GM10847 (cell line): ENCODE data around the gene QKI.

Experiments used
- POLR2A ChIP-seq: IDR thresholded peaks from 2 replicates; pipeline ENCODE4 v1.6.1; 2011; ENCODE audit not compliant: insufficient read length; ENCODE audit errors: extremely low read depth

The QKI gene

GRCh38 chr6:163386329-163386908 lies 28.1 kb upstream of the QKI start:
- TF ChIP-seq POLR2A: no peak

GRCh38 chr6:163387317-163387716 lies 27.2 kb upstream of the QKI start:
- no peak for TF ChIP-seq POLR2A

GRCh38 chr6:163389354-163389753 lies 25.2 kb upstream of the QKI start:
- TF ChIP-seq POLR2A: no peak

- TF ChIP-seq POLR2A: no peak
Observed at GRCh38 chr6:163390770-163391169, 23.7 kb upstream of the QKI start.

GRCh38 chr6:163391985-163392384 lies 22.5 kb upstream of the QKI start:
- no peak for TF ChIP-seq POLR2A

GRCh38 chr6:163392533-163392932 lies 22.0 kb upstream of the QKI start:
- TF ChIP-seq POLR2A: no peak

- no peak for TF ChIP-seq POLR2A
Observed at GRCh38 chr6:163393923-163394322, 20.6 kb upstream of the QKI start.

- TF ChIP-seq POLR2A: no peak
Observed at GRCh38 chr6:163394659-163395058, 19.9 kb upstream of the QKI start.

GRCh38 chr6:163395122-163395830 lies 19.2 kb upstream of the QKI start:
- no peak for TF ChIP-seq POLR2A

- TF ChIP-seq POLR2A: no peak
Observed at GRCh38 chr6:163395831-163396185, 18.7 kb upstream of the QKI start.

GRCh38 chr6:163397326-163397725 lies 17.2 kb upstream of the QKI start:
- no peak for TF ChIP-seq POLR2A

GRCh38 chr6:163398115-163398514 lies 16.4 kb upstream of the QKI start:
- no peak for TF ChIP-seq POLR2A

GRCh38 chr6:163398815-163399214 lies 15.7 kb upstream of the QKI start:
- TF ChIP-seq POLR2A: no peak

- no peak for TF ChIP-seq POLR2A
Observed at GRCh38 chr6:163400509-163400908, 14.0 kb upstream of the QKI start.

GRCh38 chr6:163401039-163401885 lies 13.3 kb upstream of the QKI start:
- no peak for TF ChIP-seq POLR2A

GRCh38 chr6:163402616-163403015 lies 11.9 kb upstream of the QKI start:
- TF ChIP-seq POLR2A: no peak
